ENCODE measurements around the gene LMNTD1. TPM values are rescaled to one million over a fixed set of nuclear protein-coding genes. Genes with fewer than 3 reads are reported as not detected.

The LMNTD1 gene
- total and polyA plus RNA-seq, 2 experiments from 2014 or later, result 0.87 TPM; not detected in 1

DNA sequence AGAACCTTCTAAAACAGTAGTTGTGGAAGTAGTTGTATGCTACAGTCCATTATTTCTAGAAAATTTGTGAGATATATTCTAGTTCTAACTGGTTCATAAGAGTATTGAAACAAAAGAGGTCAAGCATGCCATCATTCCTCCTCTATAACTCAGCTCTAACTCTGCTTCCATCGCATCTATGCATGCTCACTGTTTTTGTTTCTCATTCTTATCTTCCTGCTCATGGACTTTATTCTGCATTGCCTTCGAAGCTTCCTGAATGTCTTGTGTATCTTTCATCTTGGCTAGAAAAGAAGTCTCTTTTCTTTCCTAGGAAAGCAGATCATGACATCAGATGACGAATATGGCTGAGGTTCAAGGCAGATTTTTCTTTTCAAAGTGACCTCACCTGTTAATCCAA is 402 bp downstream of the LMNTD1 start:
- H3K27ac ChIP-seq, result no peak overlapping the region
- H3K4me3 ChIP-seq, result no peak overlapping the region
- H3K4me2 ChIP-seq, result no peak overlapping the region
- H3K27me3 ChIP-seq, result no peaks in the 10 kb centered on the region
- WGBS (ENCODE audit: low lambda C conversion rate, missing lambda C conversion rate), result 93% methylated on average over 3 of the region's 3 CpGs
- no peaks in the 10 kb centered on the region for H3K36me3 ChIP-seq (replicated peaks; ENCODE audit: insufficient read depth, low read depth)
- TF ChIP-seq, protein P1, sequence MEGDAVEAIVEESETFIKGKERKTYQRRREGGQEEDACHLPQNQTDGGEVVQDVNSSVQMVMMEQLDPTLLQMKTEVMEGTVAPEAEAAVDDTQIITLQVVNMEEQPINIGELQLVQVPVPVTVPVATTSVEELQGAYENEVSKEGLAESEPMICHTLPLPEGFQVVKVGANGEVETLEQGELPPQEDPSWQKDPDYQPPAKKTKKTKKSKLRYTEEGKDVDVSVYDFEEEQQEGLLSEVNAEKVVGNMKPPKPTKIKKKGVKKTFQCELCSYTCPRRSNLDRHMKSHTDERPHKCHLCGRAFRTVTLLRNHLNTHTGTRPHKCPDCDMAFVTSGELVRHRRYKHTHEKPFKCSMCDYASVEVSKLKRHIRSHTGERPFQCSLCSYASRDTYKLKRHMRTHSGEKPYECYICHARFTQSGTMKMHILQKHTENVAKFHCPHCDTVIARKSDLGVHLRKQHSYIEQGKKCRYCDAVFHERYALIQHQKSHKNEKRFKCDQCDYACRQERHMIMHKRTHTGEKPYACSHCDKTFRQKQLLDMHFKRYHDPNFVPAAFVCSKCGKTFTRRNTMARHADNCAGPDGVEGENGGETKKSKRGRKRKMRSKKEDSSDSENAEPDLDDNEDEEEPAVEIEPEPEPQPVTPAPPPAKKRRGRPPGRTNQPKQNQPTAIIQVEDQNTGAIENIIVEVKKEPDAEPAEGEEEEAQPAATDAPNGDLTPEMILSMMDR (IDR thresholded peaks at IDR 0.05; ENCODE audit: poor library complexity), result no peak
- TF ChIP-seq EZH2phosphoT487 (IDR thresholded peaks at IDR 0.05; ENCODE audit: low read depth, severe bottlenecking, unreplicated experiment) (no peak), EZH2 (IDR thresholded peaks at IDR 0.05; ENCODE audit: borderline replicate concordance) (no peak)
- H3K4me1 ChIP-seq (ENCODE audit: insufficient read depth), result no peaks in the 10 kb centered on the region
- H3K9me3 ChIP-seq (ENCODE audit: low read depth), result no peaks in the 10 kb centered on the region
- no peaks in the 10 kb centered on the region for H4K20me1 ChIP-seq (ENCODE audit: insufficient read depth, poor library complexity, severe bottlenecking)
- no peaks in the 10 kb centered on the region for H3K9me2 ChIP-seq (replicated peaks; ENCODE audit: insufficient read depth)
- H3K79me2 ChIP-seq, result no peaks in the 10 kb centered on the region
- no peak for DNase-seq (ENCODE audit: low spot score)
- H2AFZ ChIP-seq, result no peak overlapping the region

DNA sequence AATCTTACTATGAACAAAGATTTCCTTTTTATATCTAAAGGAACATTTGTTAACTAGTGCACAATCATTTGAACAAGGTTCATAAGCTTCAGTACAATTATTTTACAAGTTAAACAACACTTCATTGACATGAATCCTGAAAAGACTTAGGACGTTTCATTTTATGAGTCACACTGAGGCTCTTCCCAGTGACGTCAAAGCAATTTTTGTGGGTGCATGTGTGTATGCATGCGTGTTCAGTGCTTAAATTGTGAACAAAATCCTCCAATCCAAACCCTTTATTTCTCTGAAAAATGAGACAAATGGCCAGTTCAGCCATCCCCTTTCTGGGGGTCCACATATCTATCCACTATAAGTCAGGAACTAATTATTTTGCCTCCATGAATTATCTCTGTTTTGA is 2.9 kb downstream of the LMNTD1 start:
- H2AFZ ChIP-seq, result no peak overlapping the region
- TF ChIP-seq, protein P1 (IDR thresholded peaks at IDR 0.05; ENCODE audit: poor library complexity), result no peak
- TF ChIP-seq EZH2phosphoT487 (IDR thresholded peaks at IDR 0.05; ENCODE audit: low read depth, severe bottlenecking, unreplicated experiment) (no peak), EZH2 (IDR thresholded peaks at IDR 0.05; ENCODE audit: borderline replicate concordance) (no peak)
- H3K4me1 ChIP-seq (ENCODE audit: insufficient read depth), result no peaks in the 10 kb centered on the region
- H3K4me3 ChIP-seq, result no peak overlapping the region
- 71% methylated on average over 3 of the region's 3 CpGs for WGBS (ENCODE audit: low lambda C conversion rate, missing lambda C conversion rate)
- DNase-seq (ENCODE audit: low spot score), result no peak
- H3K27ac ChIP-seq, result no peak overlapping the region
- H3K4me2 ChIP-seq, result no peak overlapping the region
- no peaks in the 10 kb centered on the region for H3K9me2 ChIP-seq (replicated peaks; ENCODE audit: insufficient read depth)
- H3K27me3 ChIP-seq, result no peaks in the 10 kb centered on the region
- no peaks in the 10 kb centered on the region for H3K9me3 ChIP-seq (ENCODE audit: low read depth)
- H4K20me1 ChIP-seq (ENCODE audit: insufficient read depth, poor library complexity, severe bottlenecking), result no peaks in the 10 kb centered on the region
- H3K79me2 ChIP-seq, result no peaks in the 10 kb centered on the region
- no peaks in the 10 kb centered on the region for H3K36me3 ChIP-seq (replicated peaks; ENCODE audit: insufficient read depth, low read depth)

DNA sequence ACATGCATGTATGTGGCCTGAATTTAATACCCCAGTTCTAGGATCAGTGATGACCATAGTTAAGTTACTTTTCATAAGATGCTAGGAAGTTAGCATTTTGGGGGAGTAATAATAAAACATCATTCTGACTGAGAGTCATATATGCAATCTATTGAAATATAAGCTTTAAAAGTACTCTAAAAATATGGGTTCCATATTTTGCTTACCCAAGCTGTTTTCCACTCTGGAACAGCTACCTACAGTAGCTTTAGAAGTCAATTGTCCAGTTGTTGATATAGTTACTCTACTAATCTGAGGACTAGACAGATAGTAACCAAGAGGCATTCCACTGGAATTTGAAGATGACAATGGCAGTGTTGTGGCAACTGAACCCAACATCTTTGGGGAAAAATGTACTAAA is 4.0 kb downstream of the LMNTD1 start:
- H4K20me1 ChIP-seq (ENCODE audit: insufficient read depth, poor library complexity, severe bottlenecking), result no peaks in the 10 kb centered on the region
- TF ChIP-seq EZH2phosphoT487 (IDR thresholded peaks at IDR 0.05; ENCODE audit: low read depth, severe bottlenecking, unreplicated experiment) (no peak), EZH2 (IDR thresholded peaks at IDR 0.05; ENCODE audit: borderline replicate concordance) (no peak)
- TF ChIP-seq, protein P1 (IDR thresholded peaks at IDR 0.05; ENCODE audit: poor library complexity), result no peak
- no peak overlapping the region for H3K4me2 ChIP-seq
- H3K9me2 ChIP-seq (replicated peaks; ENCODE audit: insufficient read depth), result no peaks in the 10 kb centered on the region
- H3K79me2 ChIP-seq, result no peaks in the 10 kb centered on the region
- H3K4me3 ChIP-seq, result no peak overlapping the region
- no peaks in the 10 kb centered on the region for H3K9me3 ChIP-seq (ENCODE audit: low read depth)
- no peak overlapping the region for H2AFZ ChIP-seq
- H3K4me1 ChIP-seq (ENCODE audit: insufficient read depth), result no peaks in the 10 kb centered on the region
- no peak for DNase-seq (ENCODE audit: low spot score)
- H3K27ac ChIP-seq, result no peak overlapping the region
- no peaks in the 10 kb centered on the region for H3K27me3 ChIP-seq
- H3K36me3 ChIP-seq (replicated peaks; ENCODE audit: insufficient read depth, low read depth), result no peaks in the 10 kb centered on the region

DNA sequence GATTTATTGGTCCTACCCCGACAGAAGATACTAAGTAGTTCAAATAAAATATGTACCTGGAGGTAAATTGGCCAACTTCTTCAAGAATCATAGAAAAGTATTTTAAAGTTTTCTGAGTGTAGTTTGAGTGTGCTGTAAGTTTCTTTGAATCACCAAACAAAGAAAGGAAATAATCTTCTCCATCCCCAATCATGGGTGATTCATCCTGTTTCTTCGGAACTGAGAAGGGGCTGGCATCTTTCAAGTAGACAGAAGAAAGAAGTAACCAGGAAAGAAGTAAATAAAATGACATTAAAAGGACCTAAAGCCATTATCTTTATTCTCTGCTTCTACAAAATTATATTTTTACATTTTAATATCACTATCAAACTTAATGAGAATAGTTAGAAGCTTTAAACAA is 6.8 kb downstream of the LMNTD1 start:
- TF ChIP-seq, protein P1 (IDR thresholded peaks at IDR 0.05; ENCODE audit: poor library complexity), result no peak
- TF ChIP-seq EZH2phosphoT487 (IDR thresholded peaks at IDR 0.05; ENCODE audit: low read depth, severe bottlenecking, unreplicated experiment) (no peak), EZH2 (IDR thresholded peaks at IDR 0.05; ENCODE audit: borderline replicate concordance) (no peak)
- no peaks in the 10 kb centered on the region for H3K36me3 ChIP-seq (replicated peaks; ENCODE audit: insufficient read depth, low read depth)
- H4K20me1 ChIP-seq (ENCODE audit: insufficient read depth, poor library complexity, severe bottlenecking), result no peaks in the 10 kb centered on the region
- H3K9me2 ChIP-seq (replicated peaks; ENCODE audit: insufficient read depth), result no peaks in the 10 kb centered on the region
- 76% methylated on average over 2 of the region's 2 CpGs for WGBS (ENCODE audit: low lambda C conversion rate, missing lambda C conversion rate)
- no peak overlapping the region for H3K4me2 ChIP-seq
- no peaks in the 10 kb centered on the region for H3K4me1 ChIP-seq (ENCODE audit: insufficient read depth)
- H3K4me3 ChIP-seq, result no peak overlapping the region
- no peak for DNase-seq (ENCODE audit: low spot score)
- no peak overlapping the region for H3K27ac ChIP-seq
- no peak overlapping the region for H2AFZ ChIP-seq
- no peaks in the 10 kb centered on the region for H3K79me2 ChIP-seq
- H3K9me3 ChIP-seq (ENCODE audit: low read depth), result no peaks in the 10 kb centered on the region
- no peaks in the 10 kb centered on the region for H3K27me3 ChIP-seq

All from hepatocyte (in vitro differentiated cells).